ENCODE results near the gene SUGP1.

Gene SUGP1

DNA sequence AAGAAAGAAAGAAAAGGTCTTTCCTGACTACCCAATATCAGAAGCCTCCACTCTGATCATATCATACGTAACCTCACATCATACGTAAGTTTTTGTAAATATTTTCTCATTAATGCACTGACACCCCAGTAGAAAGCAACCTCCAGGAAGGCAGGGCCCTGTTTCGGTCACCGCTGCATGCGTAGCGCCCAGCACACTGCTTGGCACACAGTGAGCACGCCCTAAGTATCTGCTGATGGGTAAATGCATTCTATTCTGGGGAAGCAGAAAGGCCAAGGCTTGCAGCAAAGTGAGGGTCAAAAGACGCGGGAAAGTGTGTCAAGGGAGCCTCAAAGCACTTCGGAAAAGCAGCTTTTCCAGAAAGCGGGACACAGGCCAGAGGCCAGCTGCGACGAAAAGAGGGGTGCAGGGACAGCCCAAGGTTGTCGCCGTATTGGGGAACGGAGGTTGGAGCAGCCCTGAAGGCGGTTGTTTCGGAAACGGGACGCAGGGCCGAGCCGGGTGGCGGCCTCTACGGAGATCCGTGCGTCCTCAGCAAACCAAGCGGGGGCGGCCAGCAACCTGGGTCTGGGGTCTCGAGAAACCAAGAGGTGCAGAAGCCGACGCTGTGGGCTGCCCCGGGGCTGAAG lies 463 bp downstream of the SUGP1 start:
- Histone ChIP-seq H3K4me3 (peak overlapping the region; percentile 86), H3K27ac (peak overlapping the region; percentile 88 to 93)
- no peak for DNase-seq (ENCODE audit: low spot score)
- no peak for TF ChIP-seq CTCF (IDR thresholded peaks at IDR 0.05)

DNA sequence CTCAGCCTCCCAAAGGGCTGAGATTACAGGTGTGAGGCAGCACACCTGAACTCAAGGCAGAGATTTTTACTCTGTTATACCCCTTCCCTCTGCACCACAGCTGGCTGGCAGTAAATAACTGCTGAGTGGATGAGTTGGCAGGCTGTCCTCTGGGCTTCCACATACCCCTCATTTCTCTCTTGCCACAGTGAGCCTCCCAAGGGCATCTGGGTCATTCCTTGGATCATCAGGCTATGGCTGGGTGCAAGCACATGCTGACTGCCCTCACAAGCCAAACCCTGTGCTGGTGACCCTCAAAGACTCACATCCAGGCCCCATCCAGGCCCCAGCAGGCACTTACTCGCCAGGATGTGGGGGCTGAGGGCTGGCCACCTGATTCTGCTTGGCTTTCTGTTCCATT lies 4.2 kb downstream of the SUGP1 start:
- no peak overlapping the region for H3K4me3 ChIP-seq
- H3K27ac ChIP-seq, result no peak overlapping the region
- TF ChIP-seq CTCF (IDR thresholded peaks at IDR 0.05), result no peak
- DNase-seq (ENCODE audit: low spot score), result no peak

- no peak for TF ChIP-seq CTCF (IDR thresholded peaks at IDR 0.05)
- no peak overlapping the region for H3K4me3 ChIP-seq
- no peak for DNase-seq (ENCODE audit: low spot score)
- H3K27ac ChIP-seq, result no peak overlapping the region
Observed at GRCh38 chr19:19315444-19315843, 4.9 kb downstream of the SUGP1 start.

- no peak for DNase-seq (ENCODE audit: low spot score)
- Histone ChIP-seq H3K27ac (no peak overlapping the region), H3K4me3 (no peak overlapping the region)
- no peak for TF ChIP-seq CTCF (IDR thresholded peaks at IDR 0.05)
Observed at GRCh38 chr19:19308373-19308772, 11.9 kb downstream of the SUGP1 start.

- Histone ChIP-seq H3K4me3 (no peak overlapping the region), H3K27ac (no peak overlapping the region)
- no peak for TF ChIP-seq CTCF (IDR thresholded peaks at IDR 0.05)
- no peak for DNase-seq (ENCODE audit: low spot score)
Observed at GRCh38 chr19:19306191-19306590, 14.1 kb downstream of the SUGP1 start.

DNA sequence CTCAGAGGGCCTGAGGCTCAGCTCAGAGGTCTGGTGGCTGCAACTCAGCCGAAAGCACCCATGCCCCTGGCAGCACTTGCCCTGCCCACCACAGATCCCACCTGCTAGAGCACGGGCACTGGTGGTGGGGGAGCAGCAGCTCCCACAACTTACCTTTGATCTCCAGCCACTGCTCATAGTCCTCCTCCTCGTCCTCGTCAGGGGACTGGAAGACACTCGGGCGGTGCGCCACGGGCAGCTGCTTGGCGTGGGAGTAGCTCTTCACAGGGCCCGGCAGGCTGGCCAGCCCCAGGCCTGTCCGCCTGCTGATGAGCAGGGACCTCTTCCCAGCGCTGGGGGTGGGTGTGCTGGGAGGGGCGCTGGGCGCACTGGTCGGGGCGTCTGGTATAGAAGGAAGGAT lies 14.6 kb downstream of the SUGP1 start:
- Histone ChIP-seq H3K27ac (no peak overlapping the region), H3K4me3 (no peak overlapping the region)
- DNase-seq (ENCODE audit: low spot score), result no peak
- TF ChIP-seq CTCF (IDR thresholded peaks at IDR 0.05), result no peak

DNA sequence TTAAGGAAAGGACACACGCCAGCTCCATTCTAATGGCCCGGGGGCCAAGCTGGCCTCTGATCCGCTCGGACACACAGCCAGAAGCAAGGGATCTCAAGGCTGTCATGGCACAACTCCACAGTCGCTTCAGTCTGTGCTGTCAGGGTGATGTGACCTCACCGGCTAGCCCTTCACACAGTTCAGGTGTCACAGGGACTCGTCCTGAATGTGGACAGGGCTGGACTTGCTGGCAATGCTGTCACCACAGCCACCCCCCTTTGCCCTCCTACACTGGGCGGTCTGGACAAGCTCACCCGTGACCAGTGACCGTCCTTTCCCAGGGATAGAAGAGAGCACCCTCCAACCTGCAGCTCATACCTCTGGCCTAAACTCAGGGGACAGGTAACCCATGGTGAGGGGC lies 15.2 kb downstream of the SUGP1 start:
- H3K27ac ChIP-seq, result no peak overlapping the region
- no peak for TF ChIP-seq CTCF (IDR thresholded peaks at IDR 0.05)
- DNase-seq (ENCODE audit: low spot score), result no peak
- no peak overlapping the region for H3K4me3 ChIP-seq

Measured in coronary artery (tissue), 2 donors.